Endothelial cell of umbilical vein (primary cell): Measurements from ENCODE around the gene CPPED1. TPM values are rescaled to one million over a fixed set of nuclear protein-coding genes. Genes with fewer than 3 reads are reported as not detected.

ENCODE experiments used
- BruUV-seq: library from RNA; stranded (reverse); fragments of 400-500 nt; replicated peaks from 2 replicates; lab custom pipeline; 2021; lab: Mats Ljungman, UMichigan
- CTCF ChIA-PET: fragments of 300-600, 350-600 bp; sonication (Branson Sonifier 250); formaldehyde crosslinking; loops from one replicate; lab custom pipeline; 2021; ENCODE audit warnings: antibody characterized with exemption, inconsistent platforms; lab: Charles Lee
- POLR2A ChIA-PET: fragments of 300-600, 350-600 bp; sonication (Branson Sonifier 250); formaldehyde crosslinking; loops from one replicate; lab custom pipeline; 2021; ENCODE audit warnings: antibody characterized with exemption, inconsistent platforms; lab: Charles Lee
- DNase-seq: peaks from one replicate; pipeline ENCODE4 v3.0.0-alpha.2; 2011; ENCODE audit warnings: low read depth, low spot score
- FAIRE-seq: peaks from 2 replicates; lab custom pipeline; 2011; peaks lifted over from hg19 to GRCh38; lab: Jason Lieb, UNC
- H2AFZ ChIP-seq: 2 replicates; pipeline ENCODE4 v1.6.0; 2012; ENCODE audit warnings: low read depth, low read length, control low read depth, inconsistent platforms
- H3K27ac ChIP-seq: 2 replicates; pipeline ENCODE4 v1.5.1; 2011; ENCODE audit warnings: low read depth, mild to moderate bottlenecking, control low read depth, low read length, moderate library complexity; ENCODE audit not compliant: insufficient read depth
- H3K27me3 ChIP-seq, 2 experiments: 2 replicates each; pipeline versions ENCODE4 v1.6.0 to v1.6.1; 2011; ENCODE audit warnings: low read length in 2 of 2, mixed read lengths in 1 of 2; ENCODE audit not compliant: control insufficient read depth in 2 of 2, insufficient read depth in 2 of 2
- H3K36me3 ChIP-seq, 2 experiments: 2 replicates in 1 of 2; 3 replicates in 1 of 2; pipeline ENCODE4 v1.5.1; 2011; ENCODE audit warnings: low read length in 2 of 2, mild to moderate bottlenecking in 1 of 2, moderate library complexity in 1 of 2; ENCODE audit not compliant: control insufficient read depth in 2 of 2, insufficient read depth in 2 of 2; ENCODE audit errors: extremely low read depth in 1 of 2
- H3K4me1 ChIP-seq: 3 replicates; pipeline ENCODE4 v1.5.1; 2011; ENCODE audit warnings: mild to moderate bottlenecking, low read length; ENCODE audit not compliant: control insufficient read depth, insufficient read depth; ENCODE audit errors: extremely low read depth
- H3K4me2 ChIP-seq: 2 replicates; pipeline ENCODE4 v1.6.1; 2011; ENCODE audit warnings: low read length, control low read depth, mixed read lengths; ENCODE audit not compliant: insufficient read depth
- H3K4me3 ChIP-seq, 3 experiments: fragments of 200-600 bp in 1 of 3; sonication (generic), shearing (Covaris generic) in 1 of 3; replicated peaks in 1 of 3; 2 replicates each; pipeline ENCODE4 v1.5.1; 2011 to 2016; ENCODE audit warnings: control low read depth in 3 of 3, low read length in 3 of 3, mild to moderate bottlenecking in 2 of 3, inconsistent platforms in 1 of 3, low read depth in 1 of 3, moderate library complexity in 1 of 3; ENCODE audit not compliant: insufficient read depth in 1 of 3
- H3K79me2 ChIP-seq: 2 replicates; pipeline ENCODE4 v1.6.0; 2012; ENCODE audit warnings: low read length, inconsistent platforms; ENCODE audit not compliant: control insufficient read depth, insufficient read depth
- H3K9ac ChIP-seq: replicated peaks from 2 replicates; pipeline ENCODE3; 2011; ENCODE audit warnings: low read length, control low read depth; ENCODE audit not compliant: insufficient read depth; ENCODE audit errors: extremely low read depth
- H3K9me1 ChIP-seq: replicated peaks from 3 replicates; pipeline ENCODE4 v1.6.0; 2011; ENCODE audit warnings: mild to moderate bottlenecking, low read length; ENCODE audit not compliant: control insufficient read depth, insufficient read depth; ENCODE audit errors: extremely low read depth
- H3K9me3 ChIP-seq: replicated peaks from 2 replicates; pipeline ENCODE4 v1.5.1; 2012; ENCODE audit warnings: low read length, inconsistent platforms; ENCODE audit not compliant: control insufficient read depth, insufficient read depth
- H4K20me1 ChIP-seq: replicated peaks from 2 replicates; pipeline ENCODE3; 2011; ENCODE audit warnings: mild to moderate bottlenecking, low read length; ENCODE audit not compliant: control insufficient read depth, insufficient read depth; ENCODE audit errors: extremely low read depth
- CTCF ChIP-seq, 2 donors: IDR thresholded peaks; 1 replicate in 1 of 2; 2 replicates in 1 of 2; pipeline ENCODE4 v1.5.1; 2011; ENCODE audit warnings: low read length in 2 of 2, mild to moderate bottlenecking in 2 of 2, moderate library complexity in 2 of 2, control low read depth in 1 of 2, inconsistent platforms in 1 of 2, low read depth in 1 of 2; ENCODE audit not compliant: insufficient read depth in 1 of 2; ENCODE audit errors: extremely low read depth in 1 of 2
- EZH2 ChIP-seq: IDR thresholded peaks from 2 replicates; pipeline ENCODE4 v1.6.1; 2012; ENCODE audit warnings: borderline replicate concordance, low read depth, mild to moderate bottlenecking, moderate library complexity, low read length, inconsistent platforms; ENCODE audit not compliant: severe bottlenecking
- FOS ChIP-seq: IDR thresholded peaks from 2 replicates; pipeline ENCODE4 v1.6.1; 2011; ENCODE audit warnings: mild to moderate bottlenecking, low read length, moderate library complexity, borderline replicate concordance; ENCODE audit not compliant: insufficient read depth
- GATA2 ChIP-seq: IDR thresholded peaks from 2 replicates; pipeline ENCODE4 v1.7.0; 2011; ENCODE audit warnings: low read depth, mild to moderate bottlenecking, moderate library complexity, mixed read lengths, low read length; ENCODE audit not compliant: insufficient read length, insufficient read depth
- JUN ChIP-seq: IDR thresholded peaks from 2 replicates; pipeline ENCODE4 v1.6.1; 2011; ENCODE audit warnings: borderline replicate concordance, low read depth; ENCODE audit not compliant: insufficient read length, insufficient read depth
- MAX ChIP-seq: IDR thresholded peaks from 2 replicates; pipeline ENCODE4 v1.6.1; 2011; ENCODE audit not compliant: insufficient read depth, insufficient read length
- MYC ChIP-seq: IDR thresholded peaks from one replicate; pipeline ENCODE4 v1.6.1; 2011; ENCODE audit warnings: mild to moderate bottlenecking, low read depth, low read length
- POLR2A ChIP-seq: IDR thresholded peaks from 2 replicates; pipeline ENCODE4 v1.6.1; 2012; ENCODE audit warnings: low read depth, mild to moderate bottlenecking, control low read depth, low read length
- POLR2AphosphoS5 ChIP-seq: IDR thresholded peaks from 2 replicates; pipeline ENCODE4 v1.6.1; 2012; ENCODE audit warnings: low read depth, mild to moderate bottlenecking, control low read depth, low read length, moderate library complexity; ENCODE audit not compliant: insufficient read depth
- dilution Hi-C: fragments of 300-500 bp; cut with MboI; formaldehyde crosslinking; loops from one replicate; pipeline ENCODE4 v1.15.0; 2019; ENCODE audit warnings: low sequenced_read_pairs; ENCODE audit not compliant: extremely low pct_ligation_motif_present
- intact Hi-C: fragments of 100-400 bp; cut with micrococcal nuclease; formaldehyde crosslinking; loops from one replicate; pipeline ENCODE4 v1.10.0; 2022
- polyA plus RNA-seq, 4 experiments: library from polyadenylated mRNA; depleted of rRNA in 3 of 4; stranded (reverse) in 3 of 4; unstranded in 1 of 4; fragments of >200 nt; gene quantifications; 2 replicates each; pipeline versions ENCODE4 v1.2.1 to v1.2.3, GENCODE V29; 2011 to 2012; ENCODE audit warnings: missing spikeins in 1 of 4
- total RNA-seq: library from RNA; stranded (reverse); gene quantifications from 2 replicates; pipeline ENCODE4 v1.2.3, GENCODE V29; 2021

CPPED1 gene
- total and polyA plus RNA-seq, 2 donors (not counting 3 experiments of a cell fraction or from before 2014, with no cell fraction given) = 27.9 to 59.3 TPM

GRCh38 chr16:12791340-12791739 is 12.3 kb downstream of the CPPED1 start:
- H3K79me2 ChIP-seq = peaks cover 4% of the 10 kb centered on the region
- no peak overlapping the region for H3K9ac ChIP-seq
- intact Hi-C loops (no loop called here), dilution Hi-C loops (no loop called here)
- FAIRE-seq = no peak
- peaks cover 0 to 3% of the 10 kb centered on the region in 2 experiments for H3K36me3 ChIP-seq
- H3K27ac ChIP-seq = no peak overlapping the region
- no peak overlapping the region for H3K4me3 ChIP-seq
- no peaks in the 10 kb centered on the region for H3K27me3 ChIP-seq
- POLR2A ChIA-PET = no interaction called here
- no peak for DNase-seq
- no peak overlapping the region for H3K4me2 ChIP-seq
- H3K4me1 ChIP-seq = no peaks in the 10 kb centered on the region
- H3K9me1 ChIP-seq = no peaks in the 10 kb centered on the region
- no peaks in the 10 kb centered on the region for H4K20me1 ChIP-seq
- no peaks in the 10 kb centered on the region for H3K9me3 ChIP-seq
- H2AFZ ChIP-seq = no peak overlapping the region
- no TSS peak for BruUV-seq
- CTCF ChIA-PET = no interaction called here
- TF ChIP-seq CTCF (IDR thresholded peaks at IDR 0.05; ENCODE audit: extremely low read depth in 1 of 2, insufficient read depth in 1 of 2, low read depth in 1 of 2, low read length in 2 of 2) (no peak), FOS (no peak), EZH2 (no peak), GATA2 (no peak), MYC (no peak), POLR2AphosphoS5 (no peak), POLR2A (no peak), JUN (no peak), MAX (no peak)
